HepG2 (cell line): ENCODE results near the gene RGN. TPM values are rescaled to one million over a fixed set of nuclear protein-coding genes. Genes with fewer than 3 reads are reported as not detected.

Source experiments
- MTERF4 ChIP-seq: sonication (generic); formaldehyde crosslinking; IDR thresholded peaks from 2 replicates; pipeline ENCODE4 v1.8.0; 2023; ENCODE audit warnings: mild to moderate bottlenecking, missing genetic modification reagents
- MXI1 ChIP-seq: IDR thresholded peaks from 3 replicates; pipeline ENCODE4 v1.6.1; 2012; ENCODE audit warnings: low read depth, low read length, inconsistent platforms, borderline replicate concordance
- POGK ChIP-seq: sonication (generic); formaldehyde crosslinking; conservative IDR thresholded peaks from 2 replicates; pipeline ENCODE4 v1.8.0; 2022; ENCODE audit warnings: mild to moderate bottlenecking, moderate library complexity, missing genetic modification reagents
- POLR2AphosphoS5 ChIP-seq: IDR thresholded peaks from 2 replicates; pipeline ENCODE4 v1.6.1; 2012; ENCODE audit warnings: low read depth, low read length
- PRDM4 ChIP-seq: sonication (generic); formaldehyde crosslinking; IDR thresholded peaks from 2 replicates; pipeline ENCODE4 v1.9.0; 2021; ENCODE audit warnings: missing genetic modification reagents, borderline replicate concordance
- RARG ChIP-seq: sonication (generic); formaldehyde crosslinking; IDR thresholded peaks from 2 replicates; pipeline ENCODE4 v1.4.0; 2020; ENCODE audit warnings: low read depth, mild to moderate bottlenecking, missing genetic modification reagents
- RXRB ChIP-seq: IDR thresholded peaks from 2 replicates; pipeline ENCODE4 v1.6.1; 2016; ENCODE audit warnings: borderline replicate concordance, missing genetic modification reagents, missing compliant biosample characterization
- SP2 ChIP-seq: sonication (generic); formaldehyde crosslinking; IDR thresholded peaks from 2 replicates; pipeline ENCODE4 v1.5.1; 2020; ENCODE audit warnings: mild to moderate bottlenecking, missing genetic modification reagents
- TFAP4 ChIP-seq: sonication (generic); IDR thresholded peaks from 2 replicates; pipeline ENCODE4 v1.6.1; 2016; ENCODE audit warnings: low read depth, borderline replicate concordance
- TMF1 ChIP-seq: sonication (generic); formaldehyde crosslinking; IDR thresholded peaks from 2 replicates; pipeline ENCODE4 v1.8.1; 2022; ENCODE audit warnings: low read depth, missing genetic modification reagents
- ZFP90 ChIP-seq: sonication (generic); formaldehyde crosslinking; IDR thresholded peaks from 2 replicates; pipeline ENCODE4 v1.8.0; 2022; ENCODE audit warnings: missing genetic modification reagents, mild to moderate bottlenecking, inconsistent platforms, borderline replicate concordance
- ZNF343 ChIP-seq: sonication (generic); formaldehyde crosslinking; IDR thresholded peaks from 2 replicates; pipeline ENCODE4 v1.4.0; 2020; ENCODE audit warnings: mild to moderate bottlenecking, missing genetic modification reagents
- ZNF576 ChIP-seq: sonication (generic); formaldehyde crosslinking; IDR thresholded peaks from 2 replicates; pipeline ENCODE4 v1.4.0; 2020; ENCODE audit warnings: mild to moderate bottlenecking, missing genetic modification reagents
- ZNF614 ChIP-seq: IDR thresholded peaks from 2 replicates; pipeline ENCODE4 v1.6.1; 2018; ENCODE audit warnings: missing biosample characterization, missing genetic modification reagents, inconsistent platforms, borderline replicate concordance
- ZNF629 ChIP-seq: sonication (generic); formaldehyde crosslinking; conservative IDR thresholded peaks from 2 replicates; pipeline ENCODE4 v1.5.0; 2020; ENCODE audit warnings: missing genetic modification reagents
- ZNF660 ChIP-seq: sonication (generic); formaldehyde crosslinking; IDR thresholded peaks from 2 replicates; pipeline ENCODE4 v1.5.1; 2020; ENCODE audit warnings: mild to moderate bottlenecking, low read depth, missing genetic modification reagents, borderline replicate concordance
- ZNF790 ChIP-seq: sonication (generic); formaldehyde crosslinking; IDR thresholded peaks from 2 replicates; pipeline ENCODE4 v1.8.0; 2022; ENCODE audit warnings: missing genetic modification reagents, mild to moderate bottlenecking, borderline replicate concordance
- ZXDC ChIP-seq: sonication (generic); formaldehyde crosslinking; IDR thresholded peaks from 2 replicates; pipeline ENCODE4 v1.5.0; 2020; ENCODE audit warnings: mild to moderate bottlenecking, missing genetic modification reagents
- polyA plus RNA-seq, 8 experiments: library from polyadenylated mRNA; depleted of rRNA in 3 of 8; stranded (reverse) in 7 of 8; unstranded in 1 of 8; fragments of >200 nt; fragmentation: Illumina TruSeq in 4 of 8; extraction: Trizol in 4 of 8; gene quantifications; 2 replicates each; pipeline versions ENCODE4 v1.2.1 to v1.2.3, GENCODE V29; 2011 to 2016; ENCODE audit warnings: low read depth in 4 of 8, missing spikeins in 1 of 8, mixed read lengths in 1 of 8; ENCODE audit not compliant: insufficient read depth in 1 of 8
- total RNA-seq, 5 experiments: library from RNA; depleted of rRNA; stranded (reverse); fragments of >200 nt; fragmentation: Illumina TruSeq; extraction: Trizol; gene quantifications; 2 replicates each; pipeline ENCODE4 v1.2.3, GENCODE V29; 2016; ENCODE audit warnings: low read depth in 1 of 5

RGN gene
- total and polyA plus RNA-seq, 2 of the 13 experiments (the other 11 are each of a cell fraction or from before 2014, with no cell fraction given) = 19.6 to 74.4 TPM

GRCh38 chrX:47080215-47080914 is 2.1 kb downstream of the RGN start (continued):
- TF ChIP-seq POGK (CRISPR knock-in tag) (no peak), ZNF614 (CRISPR knock-in tag) (no peak), ZFP90 (CRISPR knock-in tag) (no peak), MXI1 (no peak), ZXDC (CRISPR knock-in tag) (no peak), MTERF4 (CRISPR knock-in tag) (no peak), PRDM4 (CRISPR knock-in tag) (no peak), ZNF790 (no peak), ZNF576 (no peak), POLR2AphosphoS5 (peak; percentile 43), ZNF660 (CRISPR knock-in tag) (no peak), TMF1 (no peak), SP2 (CRISPR knock-in tag) (no peak), ZNF629 (CRISPR knock-in tag) (no peak), RXRB (CRISPR knock-in tag) (peak; percentile 91), RARG (CRISPR knock-in tag) (no peak), TFAP4 (no peak), ZNF343 (CRISPR knock-in tag) (no peak)
